GM12865 (cell line): ENCODE measurements around the gene RHOV.

Source experiments
- DNase-seq: peaks from one replicate; pipeline ENCODE4 v3.0.0; 2010; ENCODE audit warnings: low read depth
- H3K4me3 ChIP-seq: 2 replicates; pipeline ENCODE4 v1.5.1; 2011; ENCODE audit warnings: mild to moderate bottlenecking, low read depth, low read length, control low read depth
- TF ChIP-seq, protein P1 (sequence below): IDR thresholded peaks from 2 replicates; pipeline ENCODE4 v1.5.1; 2011; ENCODE audit warnings: low read length, control low read depth, low read depth, inconsistent platforms; ENCODE audit not compliant: insufficient read depth; ENCODE audit errors: missing control alignments

Gene RHOV

DNA sequence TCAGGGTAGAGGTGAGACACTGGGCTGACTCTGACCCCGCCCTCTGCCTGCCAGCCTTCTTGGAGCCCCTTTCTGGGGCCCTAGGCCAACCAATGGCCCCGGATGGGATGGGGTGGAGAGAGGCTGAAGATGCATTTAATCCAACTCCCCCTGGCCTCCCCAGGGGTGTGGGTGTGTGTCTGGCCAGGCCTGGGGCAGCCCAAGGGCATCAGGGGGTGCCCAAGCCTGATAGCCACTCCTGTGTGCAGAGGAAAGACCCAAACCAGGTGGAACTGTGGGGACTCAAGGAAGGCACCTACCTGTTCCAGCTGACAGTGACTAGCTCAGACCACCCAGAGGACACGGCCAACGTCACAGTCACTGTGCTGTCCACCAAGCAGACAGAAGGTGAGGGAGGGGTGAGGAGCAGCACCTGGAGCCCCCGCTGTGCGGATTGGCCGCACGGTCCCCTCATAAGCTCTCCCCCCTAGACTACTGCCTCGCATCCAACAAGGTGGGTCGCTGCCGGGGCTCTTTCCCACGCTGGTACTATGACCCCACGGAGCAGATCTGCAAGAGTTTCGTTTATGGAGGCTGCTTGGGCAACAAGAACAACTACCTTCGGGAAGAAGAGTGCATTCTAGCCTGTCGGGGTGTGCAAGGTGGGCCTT is 20.7 kb downstream of the RHOV start:
- H3K4me3 ChIP-seq, result no peak overlapping the region
- no peak for DNase-seq
- TF ChIP-seq, protein P1, sequence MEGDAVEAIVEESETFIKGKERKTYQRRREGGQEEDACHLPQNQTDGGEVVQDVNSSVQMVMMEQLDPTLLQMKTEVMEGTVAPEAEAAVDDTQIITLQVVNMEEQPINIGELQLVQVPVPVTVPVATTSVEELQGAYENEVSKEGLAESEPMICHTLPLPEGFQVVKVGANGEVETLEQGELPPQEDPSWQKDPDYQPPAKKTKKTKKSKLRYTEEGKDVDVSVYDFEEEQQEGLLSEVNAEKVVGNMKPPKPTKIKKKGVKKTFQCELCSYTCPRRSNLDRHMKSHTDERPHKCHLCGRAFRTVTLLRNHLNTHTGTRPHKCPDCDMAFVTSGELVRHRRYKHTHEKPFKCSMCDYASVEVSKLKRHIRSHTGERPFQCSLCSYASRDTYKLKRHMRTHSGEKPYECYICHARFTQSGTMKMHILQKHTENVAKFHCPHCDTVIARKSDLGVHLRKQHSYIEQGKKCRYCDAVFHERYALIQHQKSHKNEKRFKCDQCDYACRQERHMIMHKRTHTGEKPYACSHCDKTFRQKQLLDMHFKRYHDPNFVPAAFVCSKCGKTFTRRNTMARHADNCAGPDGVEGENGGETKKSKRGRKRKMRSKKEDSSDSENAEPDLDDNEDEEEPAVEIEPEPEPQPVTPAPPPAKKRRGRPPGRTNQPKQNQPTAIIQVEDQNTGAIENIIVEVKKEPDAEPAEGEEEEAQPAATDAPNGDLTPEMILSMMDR, result no peak

DNA sequence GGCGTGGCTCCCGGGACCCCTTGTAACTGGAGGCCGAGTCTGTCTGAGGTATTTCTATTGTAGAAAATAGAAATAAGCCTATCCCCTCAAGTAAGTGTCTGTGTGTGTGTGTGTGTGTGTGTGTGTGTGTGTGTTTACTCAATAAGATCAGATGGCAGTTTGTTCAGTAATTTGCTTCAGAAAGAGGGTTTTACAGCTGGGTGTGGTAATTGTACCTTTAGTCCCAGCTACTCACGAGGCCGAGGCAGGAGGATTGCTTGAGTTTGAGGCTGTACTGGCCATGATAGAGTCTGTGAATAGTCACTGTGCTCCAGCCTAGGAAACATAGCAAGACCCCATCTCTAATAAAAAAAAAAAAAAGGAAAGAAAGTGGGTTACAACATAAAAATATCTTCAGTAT is 21.5 kb downstream of the RHOV start:
- no peak for DNase-seq
- TF ChIP-seq, protein P1, result no peak
- no peak overlapping the region for H3K4me3 ChIP-seq

DNA sequence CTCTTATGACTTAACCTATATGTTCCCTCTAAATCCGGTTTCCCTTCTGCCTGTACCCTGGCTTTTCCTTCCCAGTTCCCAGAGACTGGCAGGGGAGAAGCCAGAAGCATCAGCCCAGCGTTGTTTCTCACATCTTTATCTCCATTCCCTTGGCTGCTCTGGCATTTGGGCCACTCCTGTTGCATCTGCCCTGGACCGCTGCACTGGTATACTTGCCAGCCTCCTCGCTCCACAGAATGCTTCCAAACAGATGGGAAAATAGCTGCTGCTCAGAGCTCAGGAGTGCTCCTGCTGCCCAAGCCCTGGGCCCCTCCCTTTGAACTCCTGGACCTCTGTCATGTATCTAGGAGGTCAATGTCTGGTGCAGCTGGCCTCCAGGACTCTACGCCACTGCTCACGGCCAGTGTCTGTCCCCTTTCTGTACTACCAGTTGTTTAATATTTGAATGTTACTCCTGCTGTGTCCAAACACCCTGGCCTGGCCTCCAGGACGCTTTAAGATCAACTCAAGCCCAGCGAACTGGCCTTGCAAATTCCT is 23.4 kb downstream of the RHOV start:
- TF ChIP-seq, protein P1, result no peak
- DNase-seq, result no peak
- H3K4me3 ChIP-seq, result no peak overlapping the region

DNA sequence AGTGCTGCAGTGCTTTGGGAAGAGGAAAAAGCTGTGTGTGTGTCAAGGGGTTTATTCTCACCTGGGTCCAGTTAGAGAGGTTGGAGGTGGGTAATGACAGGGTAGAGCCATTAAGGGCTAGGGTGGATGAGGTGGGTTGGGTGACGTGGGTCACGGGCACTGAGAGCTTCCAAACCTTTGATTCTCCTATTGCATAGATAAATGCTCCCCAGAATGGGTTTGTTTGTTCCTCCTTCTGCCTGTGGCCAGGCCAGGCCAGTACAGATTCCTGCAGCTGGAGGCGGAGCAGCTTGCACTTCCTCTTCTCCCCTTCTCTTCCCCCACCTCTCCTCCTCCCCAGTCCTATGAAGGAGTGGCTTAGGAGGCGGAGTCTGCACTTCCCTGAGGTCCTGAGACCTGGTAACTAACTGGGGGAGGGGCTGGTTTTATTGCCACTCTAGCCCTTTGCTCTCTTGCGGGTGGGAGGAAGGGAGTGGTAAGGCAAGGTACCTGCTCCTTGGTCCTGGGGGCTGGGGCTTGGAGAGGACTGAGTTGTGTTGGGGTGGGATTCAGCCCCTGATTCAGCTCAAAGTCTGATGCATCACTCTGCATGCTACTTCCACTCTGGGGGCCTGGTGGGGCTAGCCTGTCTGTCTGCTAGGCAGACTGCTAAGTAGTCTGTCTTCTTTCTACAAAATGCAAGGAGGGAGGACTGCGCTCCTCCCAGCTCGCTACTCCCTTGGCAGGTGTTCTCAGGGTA is 26.6 kb downstream of the RHOV start:
- peak; percentile 66 for DNase-seq
- no peak overlapping the region for H3K4me3 ChIP-seq

DNA sequence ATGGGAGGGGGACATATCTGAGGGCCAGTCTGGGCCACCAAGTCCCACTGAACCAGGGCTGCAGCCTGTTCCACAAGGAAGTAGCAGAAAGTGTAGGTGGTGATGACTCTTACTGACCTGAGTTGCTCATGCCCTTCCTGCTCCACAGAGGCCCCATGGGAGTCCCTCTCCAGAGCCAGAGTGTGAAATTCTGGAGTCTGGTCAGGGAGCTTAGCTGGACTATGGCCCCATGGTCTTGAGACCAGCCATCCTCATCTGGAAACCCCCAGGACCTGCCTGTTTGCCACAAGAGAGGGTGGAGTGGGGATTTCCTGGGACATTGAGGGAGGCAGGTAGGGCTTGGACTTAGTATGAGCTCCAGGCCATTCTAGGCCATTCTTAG is 27.2 kb downstream of the RHOV start:
- peak; percentile 38 for DNase-seq
- no peak overlapping the region for H3K4me3 ChIP-seq

More for the DNA sequence above, 26.6 kb downstream of the RHOV start:
- TF ChIP-seq, protein P1, result no peak

DNA sequence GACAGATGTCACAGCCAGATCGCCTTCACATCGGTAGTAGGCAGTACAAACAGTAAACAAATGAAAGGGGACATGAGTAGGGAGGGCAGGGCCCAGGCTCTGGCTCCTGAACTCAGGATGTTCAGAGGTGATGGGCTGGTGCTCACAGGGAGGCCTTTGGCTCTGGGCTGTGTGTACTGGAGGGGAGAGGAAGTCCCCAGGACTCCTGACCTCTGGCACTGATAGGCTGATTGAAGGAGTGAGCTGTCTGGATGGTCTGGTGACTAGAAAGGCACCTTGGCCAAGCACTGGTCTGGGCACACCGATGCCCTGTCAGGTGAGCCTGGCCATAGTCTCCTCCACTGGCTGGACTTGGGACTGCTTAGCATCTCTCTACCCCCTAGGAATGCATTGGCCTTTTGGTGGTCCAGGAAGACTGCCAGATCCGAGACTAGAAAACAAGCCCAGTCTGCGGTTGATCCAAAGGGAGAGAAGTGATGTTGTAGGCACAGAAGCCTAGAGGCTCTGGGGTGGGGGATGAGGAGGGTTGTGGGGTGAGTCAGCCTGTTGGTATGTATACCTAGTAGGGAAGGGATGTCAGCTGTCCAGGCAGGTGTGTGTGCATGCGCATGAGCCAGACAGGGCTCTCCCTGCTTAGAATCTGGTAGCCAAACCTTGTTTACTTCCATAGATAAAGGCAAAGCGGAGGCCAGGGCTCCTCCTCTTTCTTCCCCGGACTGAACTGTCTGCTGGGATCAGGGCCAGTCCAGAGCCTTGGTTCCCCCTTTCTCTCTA is 28.3 kb downstream of the RHOV start:
- TF ChIP-seq, protein P1, result no peak
- no peak for DNase-seq
- no peak overlapping the region for H3K4me3 ChIP-seq

More for the DNA sequence above, 27.2 kb downstream of the RHOV start:
- TF ChIP-seq, protein P1, result no peak
